Dedifferentiated amniotic fluid mesenchymal stem cell (primary cell): ENCODE results near the gene USP17L24.
"Not testable (repeated sequence)": the region's sequence is repeated elsewhere in the genome, so short reads cannot be mapped to it uniquely, and the experiment has no call there.

ENCODE experiments used
- DNase-seq: peaks from one replicate; pipeline ENCODE4 v3.0.0-alpha.2; 2016; ENCODE audit errors: extremely low spot score

USP17L24 gene

DNA sequence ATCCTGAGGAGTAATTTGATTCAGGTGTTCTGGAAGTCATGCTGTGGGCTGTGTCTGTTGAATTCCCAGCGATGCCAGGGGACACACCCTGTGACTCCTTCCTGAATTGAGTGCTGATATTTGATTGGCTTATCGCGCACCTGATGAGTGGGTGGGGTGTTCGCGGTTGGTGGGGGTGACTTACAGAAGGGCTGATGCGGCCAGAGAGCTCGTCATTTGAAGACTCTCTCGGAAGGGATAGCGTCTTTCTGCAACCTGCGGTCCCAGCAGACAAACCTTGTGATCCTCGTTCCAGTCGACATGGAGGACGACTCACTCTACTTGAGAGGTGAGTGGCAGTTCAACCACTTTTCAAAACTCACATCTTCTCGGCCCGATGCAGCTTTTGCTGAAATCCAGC lies at the start of gene USP17L24:
TSS of gene USP17L24 (plus strand) at position 301 of the 400 bp plus-strand sequence. CDS start at position 301, 0 bp downstream.
- DNase-seq: not testable (repeated sequence)

GRCh38 chr4:9324191-9324590 lies 774 bp upstream of the USP17L24 start:
- DNase-seq: not testable (repeated sequence)

DNA sequence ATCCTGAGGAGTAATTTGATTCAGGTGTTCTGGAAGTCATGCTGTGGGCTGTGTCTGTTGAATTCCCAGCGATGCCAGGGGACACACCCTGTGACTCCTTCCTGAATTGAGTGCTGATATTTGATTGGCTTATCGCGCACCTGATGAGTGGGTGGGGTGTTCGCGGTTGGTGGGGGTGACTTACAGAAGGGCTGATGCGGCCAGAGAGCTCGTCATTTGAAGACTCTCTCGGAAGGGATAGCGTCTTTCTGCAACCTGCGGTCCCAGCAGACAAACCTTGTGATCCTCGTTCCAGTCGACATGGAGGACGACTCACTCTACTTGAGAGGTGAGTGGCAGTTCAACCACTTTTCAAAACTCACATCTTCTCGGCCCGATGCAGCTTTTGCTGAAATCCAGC lies 4.6 kb downstream of the USP17L24 start, which contains the start of gene USP17L25:
TSS of gene USP17L25 (plus strand) at position 301 of the 400 bp plus-strand sequence. CDS start at position 301, 0 bp downstream.
- DNase-seq: not testable (repeated sequence)

DNA sequence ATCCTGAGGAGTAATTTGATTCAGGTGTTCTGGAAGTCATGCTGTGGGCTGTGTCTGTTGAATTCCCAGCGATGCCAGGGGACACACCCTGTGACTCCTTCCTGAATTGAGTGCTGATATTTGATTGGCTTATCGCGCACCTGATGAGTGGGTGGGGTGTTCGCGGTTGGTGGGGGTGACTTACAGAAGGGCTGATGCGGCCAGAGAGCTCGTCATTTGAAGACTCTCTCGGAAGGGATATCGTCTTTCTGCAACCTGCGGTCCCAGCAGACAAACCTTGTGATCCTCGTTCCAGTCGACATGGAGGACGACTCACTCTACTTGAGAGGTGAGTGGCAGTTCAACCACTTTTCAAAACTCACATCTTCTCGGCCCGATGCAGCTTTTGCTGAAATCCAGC lies 9.4 kb downstream of the USP17L24 start, which contains the start of gene USP17L26:
TSS of gene USP17L26 (plus strand) at position 301 of the 400 bp plus-strand sequence. CDS start at position 301, 0 bp downstream.
- DNase-seq: not testable (repeated sequence)

DNA sequence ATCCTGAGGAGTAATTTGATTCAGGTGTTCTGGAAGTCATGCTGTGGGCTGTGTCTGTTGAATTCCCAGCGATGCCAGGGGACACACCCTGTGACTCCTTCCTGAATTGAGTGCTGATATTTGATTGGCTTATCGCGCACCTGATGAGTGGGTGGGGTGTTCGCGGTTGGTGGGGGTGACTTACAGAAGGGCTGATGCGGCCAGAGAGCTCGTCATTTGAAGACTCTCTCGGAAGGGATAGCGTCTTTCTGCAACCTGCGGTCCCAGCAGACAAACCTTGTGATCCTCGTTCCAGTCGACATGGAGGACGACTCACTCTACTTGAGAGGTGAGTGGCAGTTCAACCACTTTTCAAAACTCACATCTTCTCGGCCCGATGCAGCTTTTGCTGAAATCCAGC lies 14.1 kb downstream of the USP17L24 start, which contains the start of gene USP17L5:
TSS of gene USP17L5 (plus strand) at position 301 of the 400 bp plus-strand sequence. CDS start at position 301, 0 bp downstream.
- not testable (repeated sequence) for DNase-seq

DNA sequence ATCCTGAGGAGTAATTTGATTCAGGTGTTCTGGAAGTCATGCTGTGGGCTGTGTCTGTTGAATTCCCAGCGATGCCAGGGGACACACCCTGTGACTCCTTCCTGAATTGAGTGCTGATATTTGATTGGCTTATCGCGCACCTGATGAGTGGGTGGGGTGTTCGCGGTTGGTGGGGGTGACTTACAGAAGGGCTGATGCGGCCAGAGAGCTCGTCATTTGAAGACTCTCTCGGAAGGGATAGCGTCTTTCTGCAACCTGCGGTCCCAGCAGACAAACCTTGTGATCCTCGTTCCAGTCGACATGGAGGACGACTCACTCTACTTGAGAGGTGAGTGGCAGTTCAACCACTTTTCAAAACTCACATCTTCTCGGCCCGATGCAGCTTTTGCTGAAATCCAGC lies 18.9 kb downstream of the USP17L24 start, which contains the start of gene USP17L27:
TSS of gene USP17L27 (plus strand) at position 301 of the 400 bp plus-strand sequence. CDS start at position 301, 0 bp downstream.
- not testable (repeated sequence) for DNase-seq

DNA sequence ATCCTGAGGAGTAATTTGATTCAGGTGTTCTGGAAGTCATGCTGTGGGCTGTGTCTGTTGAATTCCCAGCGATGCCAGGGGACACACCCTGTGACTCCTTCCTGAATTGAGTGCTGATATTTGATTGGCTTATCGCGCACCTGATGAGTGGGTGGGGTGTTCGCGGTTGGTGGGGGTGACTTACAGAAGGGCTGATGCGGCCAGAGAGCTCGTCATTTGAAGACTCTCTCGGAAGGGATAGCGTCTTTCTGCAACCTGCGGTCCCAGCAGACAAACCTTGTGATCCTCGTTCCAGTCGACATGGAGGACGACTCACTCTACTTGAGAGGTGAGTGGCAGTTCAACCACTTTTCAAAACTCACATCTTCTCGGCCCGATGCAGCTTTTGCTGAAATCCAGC lies 23.6 kb downstream of the USP17L24 start, which contains the start of gene USP17L28:
TSS of gene USP17L28 (plus strand) at position 301 of the 400 bp plus-strand sequence. CDS start at position 301, 0 bp downstream.
- DNase-seq: not testable (repeated sequence)

GRCh38 chr4:9350866-9351265 lies 25.9 kb downstream of the USP17L24 start:
- not testable (repeated sequence) for DNase-seq

GRCh38 chr4:9353338-9353737 lies 28.4 kb downstream of the USP17L24 start, which contains the start of gene USP17L29:
TSS of gene USP17L29 (plus strand) at chr4:9353638. CDS start at chr4:9353638, 0 bp downstream.
- not testable (repeated sequence) for DNase-seq

- not testable (repeated sequence) for DNase-seq
These were observed 37.9 kb downstream of the USP17L24 start, which contains the start of gene USP17L30 for GRCh38 chr4:9362829-9363228. TSS of gene USP17L30 (plus strand) at chr4:9363129. CDS start at chr4:9363129, 0 bp downstream.
